ENCODE data around the gene RAB31. TPM values are rescaled to one million over a fixed set of nuclear protein-coding genes. Genes with fewer than 3 reads are reported as not detected.

RAB31 gene
- polyA plus RNA-seq, 2 of the 4 experiments (the other 2 are of a cell fraction) = 16.9 to 46.3 TPM

- H3K27ac ChIP-seq = peak overlapping the region; percentile 17 to 59; a peak in 3 of 6 replicates
- ChIA-PET CTCF (no interaction called here), POLR2A (interaction anchor here (0.6 kb wide), 1 partner anchor 33 kb away, joined by 7 read pairs; no protein-coding TSS in a partner anchor)
- TF ChIP-seq ZFP36 (IDR thresholded peaks at IDR 0.05; ENCODE audit: borderline replicate concordance, partially characterized antibody) (no peak), MAX (IDR thresholded peaks at IDR 0.05) (no peak), JUNB (IDR thresholded peaks at IDR 0.05) (no peak), ZC3H11A (IDR thresholded peaks at IDR 0.05) (no peak), E2F6 (IDR thresholded peaks at IDR 0.05; ENCODE audit: borderline replicate concordance, low read depth) (no peak), POLR2A (IDR thresholded peaks at IDR 0.05; ENCODE audit: low read length) (no peak), ESRRA (IDR thresholded peaks at IDR 0.05; ENCODE audit: borderline replicate concordance, low read length) (no peak), ATOH8 (CRISPR knock-in tag; IDR thresholded peaks at IDR 0.05; ENCODE audit: low read depth) (no peak), GATA3 (IDR thresholded peaks at IDR 0.05; ENCODE audit: borderline replicate concordance) (no peak), NFE2L2 (conservative IDR thresholded peaks at IDR 0.05; ENCODE audit: low read length) (no peak), HES2 (IDR thresholded peaks at IDR 0.05) (no peak), POLR2AphosphoS2 (conservative IDR thresholded peaks at IDR 0.05; ENCODE audit: low read length) (no peak), RCOR1 (IDR thresholded peaks at IDR 0.05; ENCODE audit: low read depth, low read length) (no peak), NR3C1 (IDR thresholded peaks at IDR 0.05) (no peak), RARB (CRISPR knock-in tag; IDR thresholded peaks at IDR 0.05) (no peak), HOXA7 (CRISPR knock-in tag; IDR thresholded peaks at IDR 0.05) (no peak), TFCP2L1 (CRISPR knock-in tag; IDR thresholded peaks at IDR 0.05) (no peak)
- TF ChIP-seq, protein P1, sequence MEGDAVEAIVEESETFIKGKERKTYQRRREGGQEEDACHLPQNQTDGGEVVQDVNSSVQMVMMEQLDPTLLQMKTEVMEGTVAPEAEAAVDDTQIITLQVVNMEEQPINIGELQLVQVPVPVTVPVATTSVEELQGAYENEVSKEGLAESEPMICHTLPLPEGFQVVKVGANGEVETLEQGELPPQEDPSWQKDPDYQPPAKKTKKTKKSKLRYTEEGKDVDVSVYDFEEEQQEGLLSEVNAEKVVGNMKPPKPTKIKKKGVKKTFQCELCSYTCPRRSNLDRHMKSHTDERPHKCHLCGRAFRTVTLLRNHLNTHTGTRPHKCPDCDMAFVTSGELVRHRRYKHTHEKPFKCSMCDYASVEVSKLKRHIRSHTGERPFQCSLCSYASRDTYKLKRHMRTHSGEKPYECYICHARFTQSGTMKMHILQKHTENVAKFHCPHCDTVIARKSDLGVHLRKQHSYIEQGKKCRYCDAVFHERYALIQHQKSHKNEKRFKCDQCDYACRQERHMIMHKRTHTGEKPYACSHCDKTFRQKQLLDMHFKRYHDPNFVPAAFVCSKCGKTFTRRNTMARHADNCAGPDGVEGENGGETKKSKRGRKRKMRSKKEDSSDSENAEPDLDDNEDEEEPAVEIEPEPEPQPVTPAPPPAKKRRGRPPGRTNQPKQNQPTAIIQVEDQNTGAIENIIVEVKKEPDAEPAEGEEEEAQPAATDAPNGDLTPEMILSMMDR (IDR thresholded peaks at IDR 0.05) = no peak
- TF ChIP-seq, protein P2, sequence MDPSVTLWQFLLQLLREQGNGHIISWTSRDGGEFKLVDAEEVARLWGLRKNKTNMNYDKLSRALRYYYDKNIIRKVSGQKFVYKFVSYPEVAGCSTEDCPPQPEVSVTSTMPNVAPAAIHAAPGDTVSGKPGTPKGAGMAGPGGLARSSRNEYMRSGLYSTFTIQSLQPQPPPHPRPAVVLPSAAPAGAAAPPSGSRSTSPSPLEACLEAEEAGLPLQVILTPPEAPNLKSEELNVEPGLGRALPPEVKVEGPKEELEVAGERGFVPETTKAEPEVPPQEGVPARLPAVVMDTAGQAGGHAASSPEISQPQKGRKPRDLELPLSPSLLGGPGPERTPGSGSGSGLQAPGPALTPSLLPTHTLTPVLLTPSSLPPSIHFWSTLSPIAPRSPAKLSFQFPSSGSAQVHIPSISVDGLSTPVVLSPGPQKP (IDR thresholded peaks at IDR 0.05; ENCODE audit: low read depth, low read length) = no peak
- TF ChIP-seq, protein P3, sequence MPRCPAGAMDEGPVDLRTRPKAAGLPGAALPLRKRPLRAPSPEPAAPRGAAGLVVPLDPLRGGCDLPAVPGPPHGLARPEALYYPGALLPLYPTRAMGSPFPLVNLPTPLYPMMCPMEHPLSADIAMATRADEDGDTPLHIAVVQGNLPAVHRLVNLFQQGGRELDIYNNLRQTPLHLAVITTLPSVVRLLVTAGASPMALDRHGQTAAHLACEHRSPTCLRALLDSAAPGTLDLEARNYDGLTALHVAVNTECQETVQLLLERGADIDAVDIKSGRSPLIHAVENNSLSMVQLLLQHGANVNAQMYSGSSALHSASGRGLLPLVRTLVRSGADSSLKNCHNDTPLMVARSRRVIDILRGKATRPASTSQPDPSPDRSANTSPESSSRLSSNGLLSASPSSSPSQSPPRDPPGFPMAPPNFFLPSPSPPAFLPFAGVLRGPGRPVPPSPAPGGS (IDR thresholded peaks at IDR 0.05) = no peak
- no peak overlapping the region for H3K4me3 ChIP-seq
- H3K4me2 ChIP-seq = peak overlapping the region; percentile 45; the same call in 2 of the 3 replicates
- H3K4me1 ChIP-seq = peaks cover 36% of the 10 kb centered on the region
- DNase-seq (ENCODE audit: low read depth in 1 of 2, low spot score in 1 of 2) (no peak), FAIRE-seq (no peak), ATAC-seq (no peak)
- no peaks in the 10 kb centered on the region for H3K9me3 ChIP-seq
- 80% methylated on average over 12 of the region's 12 CpGs for WGBS (ENCODE audit: missing lambda C conversion rate)
Observed at GRCh38 chr18:9706081-9706935, 1.8 kb upstream of the RAB31 start.

Data from A549 (cell line).